Measurements from ENCODE around the gene NRP1.

GRCh38 chr10:33377658-33378025 lies 43.2 kb upstream of the NRP1 start:
- TF ChIP-seq, protein P1, sequence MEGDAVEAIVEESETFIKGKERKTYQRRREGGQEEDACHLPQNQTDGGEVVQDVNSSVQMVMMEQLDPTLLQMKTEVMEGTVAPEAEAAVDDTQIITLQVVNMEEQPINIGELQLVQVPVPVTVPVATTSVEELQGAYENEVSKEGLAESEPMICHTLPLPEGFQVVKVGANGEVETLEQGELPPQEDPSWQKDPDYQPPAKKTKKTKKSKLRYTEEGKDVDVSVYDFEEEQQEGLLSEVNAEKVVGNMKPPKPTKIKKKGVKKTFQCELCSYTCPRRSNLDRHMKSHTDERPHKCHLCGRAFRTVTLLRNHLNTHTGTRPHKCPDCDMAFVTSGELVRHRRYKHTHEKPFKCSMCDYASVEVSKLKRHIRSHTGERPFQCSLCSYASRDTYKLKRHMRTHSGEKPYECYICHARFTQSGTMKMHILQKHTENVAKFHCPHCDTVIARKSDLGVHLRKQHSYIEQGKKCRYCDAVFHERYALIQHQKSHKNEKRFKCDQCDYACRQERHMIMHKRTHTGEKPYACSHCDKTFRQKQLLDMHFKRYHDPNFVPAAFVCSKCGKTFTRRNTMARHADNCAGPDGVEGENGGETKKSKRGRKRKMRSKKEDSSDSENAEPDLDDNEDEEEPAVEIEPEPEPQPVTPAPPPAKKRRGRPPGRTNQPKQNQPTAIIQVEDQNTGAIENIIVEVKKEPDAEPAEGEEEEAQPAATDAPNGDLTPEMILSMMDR (IDR thresholded peaks at IDR 0.05; ENCODE audit: low read depth, low read length, poor library complexity, severe bottlenecking), result no peak
- TF ChIP-seq EZH2phosphoT487 (IDR thresholded peaks at IDR 0.05; ENCODE audit: borderline replicate concordance, low read length), result no peak
